Mesothelial cell of epicardium (in vitro differentiated cells): ENCODE measurements around the gene C17orf114.
"Not testable (repeated sequence)": the region's sequence is repeated elsewhere in the genome, so short reads cannot be mapped to it uniquely, and the experiment has no call there.

Experiments
- DNase-seq, 2 experiments: peaks; one replicate each; pipeline ENCODE4 v3.0.0; 2021; ENCODE audit warnings: low spot score in 2 of 2; ENCODE audit not compliant: unreplicated experiment in 2 of 2
- H3K27ac Mint-ChIP-seq: 2 replicates; pipeline ENCODE4 v1.8.0; 2021; ENCODE audit warnings: mixed read lengths
- H3K27me3 Mint-ChIP-seq: 2 replicates; pipeline ENCODE4 v1.8.0; 2021; ENCODE audit warnings: low read depth, mixed read lengths
- H3K36me3 Mint-ChIP-seq: 2 replicates; pipeline ENCODE4 v1.8.0; 2021; ENCODE audit warnings: mixed read lengths
- H3K4me1 Mint-ChIP-seq: 2 replicates; pipeline ENCODE4 v1.8.0; 2021; ENCODE audit warnings: mixed read lengths
- H3K4me3 Mint-ChIP-seq: 2 replicates; pipeline ENCODE4 v1.8.0; 2021; ENCODE audit warnings: mild to moderate bottlenecking, moderate library complexity, mixed read lengths
- H3K9me3 Mint-ChIP-seq: 2 replicates; pipeline ENCODE4 v1.8.0; 2021; ENCODE audit warnings: mixed read lengths
- CTCF ChIP-seq: fragments of 200-600 bp; sonication (generic); IDR thresholded peaks from one replicate; pipeline ENCODE4 v1.5.0; 2021; ENCODE audit warnings: antibody characterized with exemption; ENCODE audit not compliant: unreplicated experiment

The C17orf114 gene

GRCh38 chr17:4833941-4834680 is 32.0 kb upstream of the C17orf114 start:
- no peaks in the 10 kb centered on the region for H3K27me3 Mint-ChIP-seq
- H3K9me3 Mint-ChIP-seq: no peaks in the 10 kb centered on the region
- H3K27ac Mint-ChIP-seq: peak overlapping the region; percentile 93
- peaks cover 32% of the 10 kb centered on the region for H3K4me1 Mint-ChIP-seq
- peaks cover 1% of the 10 kb centered on the region for H3K36me3 Mint-ChIP-seq
- peak overlapping the region; percentile 82 for H3K4me3 Mint-ChIP-seq
- TF ChIP-seq CTCF: no peak
- no peak for DNase-seq

GRCh38 chr17:4833178-4833940 is 31.2 kb upstream of the C17orf114 start, which contains the start of gene MINK1:
Gene MINK1, plus strand, starts transcription at chr17:4833340. Its CDS starts 244 bp downstream, at chr17:4833584.
- Mint-ChIP-seq H3K36me3 (peaks cover 1% of the 10 kb centered on the region), H3K27ac (peak within 1 kb of the TSS; percentile 98), H3K4me1 (peaks cover 31% of the 10 kb centered on the region), H3K9me3 (no peaks in the 10 kb centered on the region), H3K4me3 (peak within 1 kb of the TSS; percentile 90), H3K27me3 (no peaks in the 10 kb centered on the region)
- peak; percentile 89 to 91 for DNase-seq
- TF ChIP-seq CTCF: no peak

- H3K9me3 Mint-ChIP-seq, DNase-seq, H3K27me3 Mint-ChIP-seq, H3K36me3 Mint-ChIP-seq: not testable (repeated sequence)
- Mint-ChIP-seq H3K27ac (peak overlapping the region; percentile 98), H3K4me1 (peaks cover 27% of the 10 kb centered on the region), H3K4me3 (peak overlapping the region; percentile 90)
Observed at GRCh38 chr17:4832829-4833177, 30.7 kb upstream of the C17orf114 start.

GRCh38 chr17:4827399-4827798 is 25.3 kb upstream of the C17orf114 start:
- no peaks in the 10 kb centered on the region for H3K27me3 Mint-ChIP-seq
- no peaks in the 10 kb centered on the region for H3K4me1 Mint-ChIP-seq
- DNase-seq: no peak
- H3K9me3 Mint-ChIP-seq: no peaks in the 10 kb centered on the region
- no peak overlapping the region for H3K27ac Mint-ChIP-seq
- H3K36me3 Mint-ChIP-seq: no peaks in the 10 kb centered on the region
- TF ChIP-seq CTCF: no peak
- H3K4me3 Mint-ChIP-seq: no peak overlapping the region

GRCh38 chr17:4823373-4824089 is 21.4 kb upstream of the C17orf114 start:
- TF ChIP-seq CTCF: no peak
- Mint-ChIP-seq H3K4me1 (no peaks in the 10 kb centered on the region), H3K36me3 (peaks cover 9% of the 10 kb centered on the region), H3K27me3 (no peaks in the 10 kb centered on the region), H3K9me3 (no peaks in the 10 kb centered on the region), H3K27ac (no peak overlapping the region), H3K4me3 (no peak overlapping the region)
- no peak for DNase-seq

- Mint-ChIP-seq H3K4me1 (no peaks in the 10 kb centered on the region), H3K4me3 (no peak overlapping the region), H3K27ac (no peak overlapping the region), H3K9me3 (no peaks in the 10 kb centered on the region), H3K36me3 (peaks cover 13% of the 10 kb centered on the region), H3K27me3 (no peaks in the 10 kb centered on the region)
- TF ChIP-seq CTCF: no peak
- DNase-seq: no peak
Observed at GRCh38 chr17:4822835-4823234, 20.7 kb upstream of the C17orf114 start.
